Measurements from ENCODE around the gene STK32C.
A peak's percentile ranks its signal among the peaks of the same experiment; 100 is the strongest.
"Not testable (repeated sequence)": the region's sequence is repeated elsewhere in the genome, so short reads cannot be mapped to it uniquely, and the experiment has no call there.

STK32C gene

DNA sequence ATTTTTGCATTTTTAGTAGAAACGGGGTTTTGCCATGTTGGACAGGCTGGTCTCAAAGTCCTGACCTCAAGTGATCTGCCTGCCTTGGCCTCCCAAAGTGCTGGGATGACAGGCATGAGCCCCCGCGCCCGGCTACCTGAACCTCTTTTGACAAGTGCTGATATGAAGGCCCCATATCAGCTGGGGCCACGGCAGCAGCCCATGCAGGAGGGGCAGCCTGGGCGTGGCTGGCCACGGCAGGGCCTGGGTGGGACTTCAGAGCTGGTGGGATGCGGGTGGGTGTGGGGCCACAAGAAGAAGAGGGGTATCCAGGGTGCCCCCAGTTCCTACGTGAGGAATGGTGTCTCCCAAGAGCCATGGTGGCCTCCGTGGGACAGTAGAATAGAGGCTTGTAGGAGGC, 31.1 kb upstream of the STK32C start:
- DNase-seq (ENCODE audit: low read depth in 1 of 2, low spot score in 1 of 2) = no peak

DNA sequence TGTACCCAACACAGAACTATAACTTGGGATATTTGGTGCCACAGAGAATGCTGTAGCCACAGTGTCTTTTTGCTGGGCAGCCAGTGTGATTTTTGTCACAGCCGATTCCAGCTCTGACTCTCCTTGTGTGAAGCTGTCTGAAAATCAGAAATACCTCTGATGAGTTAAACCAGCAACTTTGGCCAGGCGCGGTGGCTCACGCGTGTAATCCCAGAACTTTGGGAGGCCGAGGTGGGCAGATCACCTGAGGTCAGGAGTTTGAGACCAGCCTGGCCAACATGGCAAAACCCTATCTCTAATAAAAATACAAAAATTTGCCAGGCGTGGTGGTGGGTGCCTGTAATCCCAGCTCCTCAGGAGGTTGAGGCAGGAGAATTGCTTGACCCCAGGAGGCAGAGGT, 30.1 kb upstream of the STK32C start:
- DNase-seq (ENCODE audit: low read depth in 1 of 2, low spot score in 1 of 2) = not testable (repeated sequence)

DNA sequence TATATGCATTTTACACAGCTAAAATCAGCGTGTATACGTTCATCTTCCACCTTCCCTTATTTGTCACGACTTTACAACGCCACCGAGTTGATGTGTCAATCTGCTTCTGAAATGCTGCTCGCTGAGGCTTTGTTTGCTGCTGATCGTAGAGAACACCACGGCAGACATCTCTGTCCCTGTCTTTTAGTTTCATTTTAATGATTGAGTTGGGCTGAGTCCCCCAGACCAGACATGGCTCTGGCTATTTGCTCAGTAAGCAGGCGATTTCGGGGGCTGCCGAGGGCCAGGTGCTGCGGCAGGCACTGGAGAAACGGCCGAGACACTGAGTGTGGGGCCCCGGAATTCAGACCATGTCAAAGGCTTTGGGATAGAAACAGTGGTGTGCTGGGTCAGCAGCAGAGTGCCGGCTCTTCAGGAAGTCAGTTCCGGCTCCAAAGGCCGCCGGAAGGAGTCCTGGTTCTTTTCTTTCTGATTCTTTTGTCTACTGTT, 29.2 kb upstream of the STK32C start:
- DNase-seq (ENCODE audit: low read depth in 1 of 2, low spot score in 1 of 2) = no peak

DNA sequence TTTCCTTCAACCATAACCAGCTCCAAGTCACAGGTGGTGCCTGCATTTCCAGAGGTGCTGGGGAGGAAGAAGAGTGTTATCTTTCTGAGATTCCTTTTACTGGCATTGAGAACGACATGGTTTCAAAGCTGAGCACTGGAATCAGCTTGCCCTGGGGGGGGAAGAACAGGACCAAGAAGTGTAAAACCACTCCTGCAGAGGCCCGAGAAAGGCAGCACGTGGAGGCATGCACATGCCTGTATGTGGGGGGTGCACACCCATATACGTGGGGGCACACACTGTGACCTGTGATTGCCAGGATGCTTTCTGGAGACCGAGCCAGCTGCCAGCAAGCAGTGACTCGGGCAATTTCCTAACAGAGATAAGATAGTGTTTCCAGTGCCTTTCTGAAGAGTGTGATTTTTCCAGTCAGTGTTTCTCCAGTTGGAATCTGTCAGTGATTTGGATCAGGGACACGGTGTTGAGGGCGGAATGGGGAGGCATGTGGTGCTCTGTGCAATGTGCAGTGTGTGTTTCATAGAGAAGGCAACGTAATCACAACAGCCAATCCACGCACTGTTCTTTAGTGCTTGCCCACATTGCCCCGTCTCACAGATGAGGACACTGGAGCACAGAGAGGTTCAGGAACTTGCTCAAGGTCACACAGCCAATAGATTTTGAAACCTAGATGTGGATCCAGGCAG, 28.5 kb upstream of the STK32C start:
- no peak for DNase-seq (ENCODE audit: low read depth in 1 of 2, low spot score in 1 of 2)

DNA sequence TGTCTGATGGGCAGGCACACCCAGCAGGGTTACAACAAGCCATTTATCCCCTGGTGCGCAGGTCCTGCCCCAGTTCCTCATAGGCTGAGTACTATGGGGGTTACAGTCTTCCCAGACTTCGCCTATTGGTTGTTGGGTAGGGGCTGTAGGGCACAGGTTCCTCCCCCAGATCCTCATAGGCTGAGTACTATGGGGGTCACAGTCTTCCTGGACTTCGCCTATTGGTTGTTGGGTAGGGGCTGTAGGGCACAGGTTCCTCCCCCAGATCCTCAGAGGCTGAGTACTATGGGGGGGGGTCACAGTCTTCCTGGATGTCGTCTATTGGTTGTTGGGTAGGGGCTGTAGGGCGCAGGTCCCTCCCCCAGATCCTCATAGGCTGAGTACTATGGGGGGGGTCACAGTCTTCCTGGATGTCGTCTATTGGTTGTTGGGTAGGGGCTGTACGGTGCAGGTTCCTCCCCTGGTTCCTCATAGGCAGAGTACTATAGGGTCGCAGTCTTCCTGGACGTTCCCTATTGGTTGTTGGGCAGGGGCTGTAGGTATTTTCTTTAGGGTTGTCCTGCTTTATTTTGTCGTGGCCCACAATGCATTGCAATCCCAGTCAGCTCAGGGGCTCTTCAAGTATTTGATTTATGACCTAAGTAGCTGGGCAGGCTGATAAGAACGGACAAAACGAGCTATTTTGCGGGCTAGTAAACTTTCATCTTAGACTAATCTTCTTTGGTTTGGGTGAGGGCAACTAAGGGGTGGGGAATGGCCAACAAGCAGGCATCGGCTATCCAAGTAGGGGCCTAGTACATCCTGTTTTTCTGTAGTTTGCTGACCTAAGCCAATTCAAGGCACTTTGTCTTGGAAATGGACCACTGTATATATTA, 27.7 kb upstream of the STK32C start:
- no peak for DNase-seq (ENCODE audit: low read depth in 1 of 2, low spot score in 1 of 2)

DNA sequence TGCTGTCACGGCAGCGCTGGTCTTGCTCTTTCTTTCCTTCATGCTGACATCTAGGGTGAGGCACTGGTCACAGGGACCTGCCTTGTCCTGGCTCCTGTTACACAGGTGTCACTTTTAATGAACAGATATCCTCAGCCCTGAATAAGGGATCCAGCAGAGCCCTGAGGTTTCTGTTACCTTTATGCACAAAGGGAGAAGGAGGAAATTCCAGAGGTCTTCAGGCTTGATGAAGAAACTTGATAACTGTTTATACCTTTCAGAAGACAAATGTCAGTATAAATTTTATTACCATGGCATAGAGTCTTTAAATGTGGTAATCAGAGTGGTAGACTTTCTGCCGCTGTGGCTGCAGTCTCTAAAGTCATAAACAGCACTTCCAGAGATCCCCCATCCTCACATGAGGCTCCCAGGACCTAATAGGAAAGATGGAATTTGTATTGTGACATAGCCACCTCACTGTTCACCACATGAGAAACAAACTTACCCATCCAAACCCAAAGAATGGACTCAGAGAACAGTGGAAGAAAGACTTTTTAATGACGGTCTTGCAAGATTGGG, 27.0 kb upstream of the STK32C start:
- no peak for DNase-seq (ENCODE audit: low read depth in 1 of 2, low spot score in 1 of 2)

DNA sequence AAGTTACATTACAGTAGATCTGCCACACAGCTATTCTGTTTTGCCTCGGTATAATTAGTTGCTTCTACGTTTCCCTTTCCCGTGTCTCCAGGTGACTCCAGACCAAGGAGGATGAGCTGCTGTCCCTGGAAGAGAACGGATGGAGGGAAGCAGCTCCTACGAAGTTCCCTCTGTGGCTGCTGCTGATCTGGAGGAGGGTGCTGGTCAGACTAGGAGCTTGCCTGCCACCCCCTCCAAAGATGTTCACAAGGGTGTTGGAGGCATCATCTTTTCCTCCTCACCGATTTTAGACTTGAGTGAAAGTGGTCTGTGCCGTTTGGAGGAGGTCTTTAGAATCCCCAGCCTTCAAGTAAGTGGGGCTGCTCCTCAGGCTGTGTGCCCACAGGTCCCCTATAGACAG, 25.6 kb upstream of the STK32C start:
- DNase-seq (ENCODE audit: low read depth in 1 of 2, low spot score in 1 of 2) = no peak

DNA sequence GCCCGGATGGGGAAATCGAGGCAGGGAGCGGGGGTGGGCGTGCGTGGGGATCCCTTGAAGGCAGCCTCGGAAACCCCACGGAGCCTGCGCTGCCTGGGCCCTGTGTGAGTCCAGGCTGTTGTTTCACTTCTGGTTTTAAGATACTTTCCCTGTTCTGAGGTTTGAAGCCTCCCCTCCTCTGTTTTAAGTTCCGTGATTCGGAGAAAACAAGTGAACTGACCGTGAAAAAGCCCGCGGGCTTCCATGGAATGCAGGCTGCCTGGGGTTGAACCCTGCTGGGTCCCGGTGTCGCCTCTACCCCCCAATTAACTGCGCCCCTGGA, 24.6 kb upstream of the STK32C start:
- peak in 1 of 2 donors; percentile 15 for DNase-seq (ENCODE audit: low read depth in 1 of 2, low spot score in 1 of 2)

DNA sequence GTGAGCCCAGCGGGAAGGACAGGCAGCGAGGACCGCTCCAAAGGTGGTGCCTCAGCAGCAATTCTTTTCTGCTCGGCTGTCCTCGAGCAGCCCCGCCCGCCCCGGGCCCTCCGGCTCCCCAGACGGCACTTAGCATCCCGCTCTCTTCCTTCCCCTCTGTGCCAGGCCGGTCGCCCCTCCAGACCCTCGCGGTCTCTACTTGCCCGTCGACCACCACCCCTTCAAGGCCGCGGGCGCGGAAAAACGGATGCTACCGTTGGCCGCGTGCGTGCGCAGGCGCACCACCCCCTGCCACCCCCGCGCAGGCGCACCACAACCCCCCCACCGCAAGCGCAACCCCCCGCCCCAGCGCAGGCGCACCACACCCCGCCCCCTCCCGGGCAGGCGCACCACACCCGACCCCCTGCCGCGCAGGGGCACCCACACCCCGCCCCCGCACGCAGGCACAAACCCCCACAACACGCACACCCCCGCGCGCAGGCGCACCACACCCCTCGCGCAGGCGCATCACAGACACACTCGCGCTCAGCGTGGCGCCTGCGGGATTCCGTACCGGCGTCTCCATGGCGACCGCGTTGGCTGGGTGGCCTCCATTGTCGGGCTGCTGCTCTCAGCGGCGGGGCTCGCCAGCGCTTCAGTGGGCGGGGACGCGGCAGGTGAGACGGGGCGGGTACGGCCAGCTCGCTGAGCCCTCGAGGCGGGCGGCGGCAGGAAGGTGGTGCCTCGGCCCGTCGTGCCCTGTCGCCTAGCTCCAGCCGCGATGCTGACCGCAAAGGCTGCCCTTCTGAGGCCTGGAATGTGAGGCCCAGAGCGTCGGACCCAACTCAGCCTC, 24.1 kb upstream of the STK32C start, which contains the start of gene LRRC27:
TSS of gene LRRC27 (plus strand) at position 593 of the 832 bp plus-strand sequence. CDS start 1,332 bp downstream, outside the sequence.
- DNase-seq (ENCODE audit: low read depth in 1 of 2, low spot score in 1 of 2) = peak; percentile 98 to 99

DNA sequence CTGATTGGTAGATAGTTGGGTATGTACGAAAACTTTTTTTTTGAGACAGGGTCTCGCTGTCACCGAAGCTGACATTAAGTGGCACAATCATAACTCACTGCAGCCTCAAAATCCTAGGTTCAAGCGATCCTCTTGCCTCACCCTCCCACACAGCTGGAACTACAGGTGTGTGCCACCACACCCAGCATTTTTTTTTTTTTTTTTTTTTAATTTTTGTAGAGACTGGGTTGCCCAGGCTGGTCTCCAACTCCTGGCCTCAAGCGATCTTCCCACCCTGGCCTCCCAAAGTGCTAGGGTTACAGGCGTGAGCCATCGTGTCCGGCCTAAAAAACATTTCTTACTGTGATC, 22.7 kb upstream of the STK32C start:
- DNase-seq (ENCODE audit: low read depth in 1 of 2, low spot score in 1 of 2) = no peak

DNA sequence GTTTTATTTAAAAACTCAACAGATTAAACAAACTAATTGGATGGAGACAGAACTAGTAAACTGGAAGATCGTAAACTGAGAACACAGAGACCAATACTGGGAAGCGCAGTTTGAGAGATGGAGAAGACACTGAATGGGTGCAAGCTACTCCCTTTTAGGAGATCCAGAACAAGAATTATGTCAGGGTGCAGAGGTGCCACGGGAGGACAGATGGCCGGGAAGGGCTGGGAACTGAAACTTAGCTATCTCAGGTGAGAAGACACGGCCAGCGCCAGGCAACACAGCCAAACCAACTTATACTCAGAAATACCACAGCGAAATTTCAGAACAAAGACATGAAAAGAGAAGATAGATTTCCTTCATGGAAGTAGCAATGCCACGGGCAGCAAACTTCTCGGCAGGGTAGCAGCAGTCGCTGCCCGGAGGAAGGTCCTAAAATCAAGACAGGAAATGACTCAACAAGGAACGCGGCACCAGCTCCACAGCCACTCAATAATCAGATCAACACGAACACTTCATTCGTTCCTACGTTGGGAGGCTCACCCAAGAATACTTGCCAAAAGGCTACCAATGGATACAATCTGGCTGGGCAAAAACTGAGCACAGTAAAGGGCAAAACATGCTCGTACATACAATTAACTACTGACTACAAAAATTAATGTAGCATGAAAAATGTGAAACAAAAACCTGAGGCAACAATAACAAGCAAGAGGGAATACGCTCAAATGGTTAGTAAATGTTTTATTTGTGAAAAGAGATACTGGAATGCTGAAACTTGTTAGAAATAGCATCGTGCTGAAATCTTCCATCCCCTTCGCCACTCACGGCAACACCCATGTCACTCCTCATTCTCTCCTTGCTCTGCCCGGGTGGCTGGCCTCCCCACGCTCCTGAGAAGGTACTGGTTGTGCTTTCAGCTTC, 22.1 kb upstream of the STK32C start:
- no peak for DNase-seq (ENCODE audit: low read depth in 1 of 2, low spot score in 1 of 2)

DNA sequence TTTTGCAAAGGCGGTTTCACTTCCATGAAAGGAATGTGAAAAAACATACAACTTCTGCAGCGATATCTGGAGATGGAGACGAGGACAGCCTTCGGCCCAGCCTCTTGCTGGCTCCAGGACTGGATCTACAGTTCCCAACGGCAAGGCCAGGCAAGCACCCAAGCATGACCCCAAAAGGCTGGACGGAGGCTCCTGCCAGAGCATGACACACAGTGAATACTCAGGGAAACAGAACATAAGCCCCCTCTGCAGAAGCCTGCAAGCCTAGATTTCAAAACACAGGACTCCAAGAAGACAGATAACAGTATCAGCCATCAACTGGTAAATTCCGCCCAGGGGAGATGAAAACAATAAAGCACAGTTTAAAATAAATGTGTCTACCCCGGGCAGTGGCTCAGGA, 21.0 kb upstream of the STK32C start:
- no peak for DNase-seq (ENCODE audit: low read depth in 1 of 2, low spot score in 1 of 2)

DNA sequence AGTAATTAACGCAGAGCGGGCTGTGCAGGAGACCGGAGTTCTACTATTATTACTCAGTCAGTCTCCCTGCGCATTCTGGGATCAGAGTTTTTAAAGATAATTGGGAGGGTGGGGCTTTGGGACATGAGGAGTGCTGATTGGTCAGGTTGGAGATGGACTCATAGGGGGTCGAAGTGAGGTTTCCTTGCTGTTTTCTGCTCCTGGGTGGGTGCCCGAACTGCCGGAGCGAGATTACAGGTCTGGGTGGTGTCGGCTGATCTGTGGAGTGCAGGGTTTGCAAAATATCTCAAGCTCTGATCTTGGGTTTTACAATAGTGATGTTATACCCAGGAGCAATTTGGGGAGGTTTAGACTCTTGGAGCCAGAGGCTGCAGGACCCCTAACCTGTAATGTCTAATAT, 20.4 kb upstream of the STK32C start:
- DNase-seq (ENCODE audit: low read depth in 1 of 2, low spot score in 1 of 2) = no peak

DNA sequence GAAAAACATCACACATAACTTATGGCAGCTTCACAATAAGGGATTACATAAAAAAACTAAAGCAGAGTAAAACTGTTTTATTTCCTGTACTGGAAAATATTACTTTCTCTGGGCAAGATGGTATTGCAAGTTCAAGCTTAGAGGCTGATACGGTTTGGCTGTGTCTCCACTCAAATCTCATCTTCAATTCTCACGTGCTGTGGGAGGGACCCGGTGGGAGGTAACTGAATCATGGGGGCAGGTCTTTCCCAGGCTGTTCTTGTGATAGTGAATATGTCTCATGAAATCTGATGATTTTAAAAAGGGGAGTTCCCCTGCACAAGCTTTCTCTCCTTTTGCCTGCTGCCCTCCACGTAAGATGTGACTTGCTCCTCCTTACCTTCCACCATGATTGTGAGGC, 19.2 kb upstream of the STK32C start:
- DNase-seq (ENCODE audit: low read depth in 1 of 2, low spot score in 1 of 2) = peak in 1 of 2 donors; percentile 50

DNA sequence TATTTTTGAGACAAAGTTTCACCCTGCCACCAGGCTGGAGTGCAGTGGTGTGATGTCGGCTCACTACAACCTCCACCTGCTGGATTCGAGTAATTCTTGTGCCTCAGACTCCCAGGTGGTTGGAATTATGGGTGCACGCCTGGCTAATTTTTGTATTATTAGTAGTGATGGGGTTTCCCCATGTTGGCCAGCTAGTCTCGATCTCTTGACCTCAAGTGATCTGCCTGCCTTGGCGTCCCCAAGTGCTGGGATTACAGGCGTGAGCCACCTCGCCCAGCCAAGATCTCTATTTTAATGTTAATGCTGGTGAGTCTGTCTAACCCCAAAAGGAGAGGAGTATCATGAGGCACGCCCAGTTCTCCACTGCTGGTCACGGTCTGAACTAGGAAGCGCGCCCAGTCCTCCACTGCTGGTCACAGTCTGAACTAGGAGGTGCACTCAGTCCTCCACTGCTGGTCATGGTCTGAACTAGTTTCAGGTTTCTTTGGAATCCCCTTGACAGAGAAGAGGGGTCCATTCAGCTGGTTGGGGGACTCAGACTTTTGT, 18.7 kb upstream of the STK32C start:
- no peak for DNase-seq (ENCODE audit: low read depth in 1 of 2, low spot score in 1 of 2)

DNA sequence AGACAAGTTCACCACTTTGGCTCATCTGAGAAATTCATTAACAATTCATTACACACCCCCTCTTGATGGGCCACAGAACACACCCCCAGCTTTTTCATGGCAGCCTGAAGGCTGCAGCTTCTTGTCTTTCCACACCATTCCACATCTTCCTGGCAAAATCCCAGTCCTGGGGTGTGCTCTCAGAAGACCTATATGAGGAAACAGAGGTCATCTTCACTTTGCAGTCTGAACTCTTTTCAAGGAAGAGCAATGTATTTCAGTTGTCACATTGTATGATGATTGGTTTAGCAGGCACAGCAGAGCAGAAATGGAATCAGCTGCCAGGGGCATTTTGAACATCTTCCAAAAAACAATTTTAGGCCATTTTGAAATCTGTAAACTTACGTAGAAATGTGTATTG, 16.4 kb upstream of the STK32C start:
- DNase-seq (ENCODE audit: low read depth in 1 of 2, low spot score in 1 of 2) = no peak

DNA sequence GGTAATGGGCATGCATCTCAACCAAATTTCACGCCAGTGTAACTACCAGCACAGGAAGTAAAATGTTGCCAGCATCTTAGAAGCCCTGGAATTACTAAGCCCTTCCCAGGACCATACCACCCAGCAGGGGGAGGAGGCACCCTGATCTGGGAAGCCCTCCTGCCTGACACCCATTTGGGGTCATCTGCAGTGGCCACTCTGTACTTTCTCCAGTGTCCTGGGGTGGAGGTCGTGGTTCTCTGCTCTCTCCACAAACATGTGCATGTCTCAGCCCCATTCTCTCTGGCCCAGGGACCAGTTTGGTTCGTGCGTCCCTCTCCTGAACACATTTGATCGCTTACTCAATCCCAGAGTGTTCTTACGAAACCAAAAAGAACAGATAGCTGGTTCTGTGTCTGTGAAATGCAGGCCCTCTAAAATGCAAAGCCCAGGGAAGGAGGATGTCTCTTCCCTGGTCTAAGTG, 14.9 kb upstream of the STK32C start:
- DNase-seq (ENCODE audit: low read depth in 1 of 2, low spot score in 1 of 2) = no peak

DNA sequence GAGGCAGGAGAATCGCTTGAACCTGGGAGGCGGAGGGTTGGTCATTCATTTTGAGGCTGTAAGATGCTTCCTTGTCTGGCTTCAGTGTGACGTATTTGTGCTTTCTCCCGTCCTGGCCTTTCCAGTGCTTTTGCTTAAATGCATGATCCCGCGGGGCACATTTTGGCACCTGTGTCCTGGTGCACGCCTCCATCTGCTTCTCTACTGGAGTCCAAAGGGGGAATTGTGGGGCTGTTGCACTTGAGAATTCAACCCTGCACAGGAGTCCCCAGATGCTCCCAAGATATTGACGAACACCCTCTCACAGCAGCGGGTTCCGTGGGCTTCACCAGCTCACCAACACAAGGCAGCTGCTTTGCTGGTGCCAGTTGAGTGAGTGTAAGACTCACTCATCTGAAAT, 14.0 kb upstream of the STK32C start:
- DNase-seq (ENCODE audit: low read depth in 1 of 2, low spot score in 1 of 2) = no peak

DNA sequence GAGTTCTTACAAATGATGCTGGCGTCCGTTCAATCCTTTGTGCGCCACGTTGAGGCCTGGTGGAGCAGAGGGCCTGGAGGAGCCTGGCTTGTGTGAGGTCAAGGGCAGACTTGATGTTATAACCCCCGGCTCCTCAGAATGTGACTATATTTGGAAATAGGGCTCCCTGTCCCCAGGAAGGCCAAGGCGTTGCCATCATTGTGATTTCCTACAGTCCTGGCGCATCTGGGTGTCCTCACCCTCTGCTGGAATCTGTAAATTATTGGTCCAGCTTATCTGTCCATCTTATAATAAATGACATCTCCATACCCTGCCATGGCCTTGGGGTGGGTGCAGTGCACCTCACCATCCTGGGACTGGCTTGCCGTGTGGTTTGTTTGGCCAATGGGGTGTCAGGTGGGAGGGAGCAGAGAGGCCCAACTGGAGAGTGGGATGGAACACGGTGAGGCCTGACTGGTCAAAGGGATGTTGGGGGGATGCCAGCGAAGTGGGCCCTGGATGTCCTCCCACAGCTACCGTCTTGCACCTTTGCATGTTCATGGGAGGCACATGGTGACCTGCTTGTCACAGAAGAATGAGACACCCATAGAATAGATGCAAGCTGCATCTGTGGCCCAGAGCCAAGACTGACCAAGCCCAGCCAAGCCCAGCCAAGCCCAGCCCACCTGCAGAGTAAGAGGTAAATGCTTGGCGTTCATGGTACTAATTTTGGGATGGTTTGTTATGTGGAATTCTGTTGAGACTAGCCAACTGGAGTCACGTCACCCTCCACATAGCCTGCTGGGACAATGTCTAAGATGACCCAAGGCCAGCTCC, 13.1 kb upstream of the STK32C start:
- DNase-seq (ENCODE audit: low read depth in 1 of 2, low spot score in 1 of 2) = no peak

Data from activated CD4-positive, alpha-beta T cell treated with anti-CD3 and anti-CD28 coated beads, Interleukin-2, amount 50 U/mL, for 24 hours (primary cell).